H1 (cell line): ENCODE data around the gene RSU1. TPM values are rescaled to one million over a fixed set of nuclear protein-coding genes. Genes with fewer than 3 reads are reported as not detected.

ENCODE experiments used
- CTCF ChIA-PET: fragments of 300-600 bp; sonication (Branson Sonifier 250); formaldehyde crosslinking; loops from one replicate; lab custom pipeline; 2021; ENCODE audit not compliant: partially characterized antibody; lab: Charles Lee
- POLR2A ChIA-PET: fragments of 300-600 bp; sonication (Branson Sonifier 250); formaldehyde crosslinking; loops from one replicate; lab custom pipeline; 2021; ENCODE audit warnings: inconsistent platforms; ENCODE audit not compliant: partially characterized antibody; lab: Charles Lee
- DNase-seq, 2 experiments: peaks; one replicate each; pipeline versions ENCODE4 v3.0.0 to v3.0.0-alpha.2; 2010 to 2022; ENCODE audit warnings: low spot score in 2 of 2, low read depth in 1 of 2, mixed read lengths in 1 of 2
- FAIRE-seq: peaks from 2 replicates; lab custom pipeline; 2011; peaks lifted over from hg19 to GRCh38; lab: Jason Lieb, UNC
- H2AFZ ChIP-seq: 2 replicates; pipeline ENCODE4 v1.8.1; 2012; ENCODE audit warnings: low read length, inconsistent platforms
- H2AK5ac ChIP-seq: 2 replicates; pipeline ENCODE4 v1.6.1; 2013; ENCODE audit warnings: low read depth, low read length
- H2BK120ac ChIP-seq: replicated peaks from 2 replicates; pipeline ENCODE3; 2013; ENCODE audit warnings: low read depth, low read length, inconsistent platforms
- H2BK12ac ChIP-seq: 2 replicates; pipeline ENCODE4 v1.6.1; 2013; ENCODE audit warnings: low read depth, low read length
- H2BK15ac ChIP-seq: 2 replicates; pipeline ENCODE4 v1.6.1; 2013; ENCODE audit warnings: low read length
- H2BK20ac ChIP-seq: 2 replicates; pipeline ENCODE4 v1.6.1; 2013; ENCODE audit warnings: low read length
- H2BK5ac ChIP-seq: 2 replicates; pipeline ENCODE4 v1.6.1; 2013; ENCODE audit warnings: low read depth, low read length
- H3K14ac ChIP-seq: 2 replicates; pipeline ENCODE4 v1.6.1; 2013; ENCODE audit warnings: inconsistent platforms; ENCODE audit not compliant: insufficient read length
- H3K18ac ChIP-seq: 2 replicates; pipeline ENCODE4 v1.6.1; 2013; ENCODE audit warnings: low read length; ENCODE audit errors: extremely low read depth
- H3K23ac ChIP-seq: 2 replicates; pipeline ENCODE4 v1.6.1; 2013; ENCODE audit warnings: inconsistent platforms; ENCODE audit not compliant: insufficient read length
- H3K23me2 ChIP-seq: 2 replicates; pipeline ENCODE4 v1.6.1; 2013; ENCODE audit warnings: low read depth, low read length
- H3K27ac ChIP-seq: 2 replicates; pipeline ENCODE4 v1.6.1; 2011; ENCODE audit warnings: low read depth, low read length, inconsistent platforms
- H3K27me3 ChIP-seq, 4 experiments: replicated peaks in 1 of 4; 1 replicate in 1 of 4; 2 replicates in 3 of 4; pipeline versions ENCODE4 v1.6.1 to v1.8.1; 2011 to 2013; ENCODE audit warnings: low read length in 3 of 4, mild to moderate bottlenecking in 3 of 4, inconsistent platforms in 2 of 4, mixed read lengths in 2 of 4, moderate library complexity in 1 of 4; ENCODE audit not compliant: control insufficient read depth in 3 of 4, insufficient read depth in 3 of 4; ENCODE audit errors: extremely low read depth in 1 of 4
- H3K36me3 ChIP-seq, 4 experiments: 2 replicates each; pipeline versions ENCODE4 v1.6.1 to v1.8.1; 2011 to 2013; ENCODE audit warnings: mild to moderate bottlenecking in 4 of 4, low read length in 3 of 4, moderate library complexity in 2 of 4, control low read depth in 1 of 4, inconsistent platforms in 1 of 4; ENCODE audit not compliant: insufficient read depth in 4 of 4, control insufficient read depth in 2 of 4
- H3K4ac ChIP-seq: replicated peaks from 2 replicates; pipeline ENCODE3; 2013; ENCODE audit warnings: low read length, low read depth, mixed read lengths, inconsistent platforms; ENCODE audit not compliant: insufficient read length
- H3K4me1 ChIP-seq, 4 experiments: replicated peaks in 1 of 4; 1 replicate in 1 of 4; 2 replicates in 3 of 4; pipeline versions ENCODE4 v1.6.1 to v1.8.1; 2011 to 2013; ENCODE audit warnings: low read length in 3 of 4, inconsistent platforms in 2 of 4, mixed read lengths in 1 of 4; ENCODE audit not compliant: insufficient read depth in 4 of 4, control insufficient read depth in 3 of 4
- H3K4me2 ChIP-seq, 2 experiments: 2 replicates each; pipeline versions ENCODE4 v1.6.1 to v1.8.1; 2011 to 2013; ENCODE audit warnings: low read depth in 2 of 2, low read length in 2 of 2, control low read depth in 1 of 2, inconsistent platforms in 1 of 2, mild to moderate bottlenecking in 1 of 2; ENCODE audit not compliant: insufficient read depth in 1 of 2
- H3K4me3 ChIP-seq, 4 experiments: fragments of 200-600, 300-600 bp in 1 of 4; sonication (generic), shearing (Covaris generic), sonication (Bioruptor Twin) in 1 of 4; 2 replicates each; pipeline versions ENCODE4 v1.5.1 to v1.8.1; 2011 to 2016; ENCODE audit warnings: low read length in 4 of 4, low read depth in 3 of 4, control low read depth in 2 of 4, inconsistent platforms in 2 of 4, mild to moderate bottlenecking in 2 of 4, mixed read lengths in 1 of 4, moderate library complexity in 1 of 4; ENCODE audit not compliant: insufficient read depth in 2 of 4; ENCODE audit errors: extremely low read depth in 1 of 4
- H3K56ac ChIP-seq: replicated peaks from 2 replicates; pipeline ENCODE3; 2013; ENCODE audit warnings: low read depth, mild to moderate bottlenecking, mixed read lengths, low read length, inconsistent platforms; ENCODE audit not compliant: insufficient read length
- H3K79me1 ChIP-seq: 2 replicates; pipeline ENCODE4 v1.6.1; 2013; ENCODE audit warnings: low read depth, low read length, control low read depth
- H3K79me2 ChIP-seq, 2 experiments: 2 replicates each; pipeline versions ENCODE4 v1.6.1 to v1.8.1; 2012 to 2013; ENCODE audit warnings: low read length in 2 of 2, mild to moderate bottlenecking in 2 of 2, inconsistent platforms in 1 of 2; ENCODE audit not compliant: insufficient read depth in 2 of 2, control insufficient read depth in 1 of 2
- H3K9ac ChIP-seq, 4 experiments: replicated peaks in 1 of 4; 1 replicate in 1 of 4; 2 replicates in 3 of 4; pipeline versions ENCODE4 v1.6.1 to v1.8.1; 2011 to 2013; ENCODE audit warnings: low read depth in 3 of 4, low read length in 3 of 4, control low read depth in 2 of 4, mild to moderate bottlenecking in 2 of 4, moderate library complexity in 2 of 4, inconsistent platforms in 1 of 4; ENCODE audit errors: extremely low read depth in 1 of 4
- H3K9me3 ChIP-seq, 2 experiments: 2 replicates each; pipeline versions ENCODE4 v1.6.1 to v1.8.1; 2012 to 2013; ENCODE audit warnings: mild to moderate bottlenecking in 2 of 2, moderate library complexity in 2 of 2, control low read depth in 1 of 2, inconsistent platforms in 1 of 2, low read depth in 1 of 2, low read length in 1 of 2, mixed read lengths in 1 of 2; ENCODE audit not compliant: insufficient read depth in 2 of 2
- H4K20me1 ChIP-seq, 2 experiments: replicated peaks in 1 of 2; 2 replicates each; pipeline versions ENCODE3 to v1.8.1; 2011 to 2013; ENCODE audit warnings: inconsistent platforms in 2 of 2, low read length in 2 of 2, mild to moderate bottlenecking in 1 of 2; ENCODE audit not compliant: insufficient read depth in 2 of 2, control insufficient read depth in 1 of 2
- H4K5ac ChIP-seq: 2 replicates; pipeline ENCODE4 v1.6.1; 2013; ENCODE audit warnings: low read length, low read depth, mixed read lengths, inconsistent platforms; ENCODE audit not compliant: insufficient read length
- H4K8ac ChIP-seq: 2 replicates; pipeline ENCODE4 v1.8.0; 2013; ENCODE audit warnings: mild to moderate bottlenecking, moderate library complexity, low read length, inconsistent platforms; ENCODE audit not compliant: insufficient read depth; ENCODE audit errors: extremely low read depth
- H4K91ac ChIP-seq: replicated peaks from 2 replicates; pipeline ENCODE3; 2013; ENCODE audit warnings: low read length, mixed read lengths, inconsistent platforms; ENCODE audit not compliant: insufficient read length
- CEBPB ChIP-seq: IDR thresholded peaks from 2 replicates; pipeline ENCODE4 v1.6.1; 2012; ENCODE audit warnings: low read depth, low read length
- CREB1 ChIP-seq: IDR thresholded peaks from 2 replicates; pipeline ENCODE4 v1.6.1; 2012; ENCODE audit warnings: inconsistent platforms
- E2F6 ChIP-seq: IDR thresholded peaks from 2 replicates; pipeline ENCODE4 v1.6.1; 2012; ENCODE audit warnings: inconsistent platforms
- EGR1 ChIP-seq: IDR thresholded peaks from 2 replicates; pipeline ENCODE4 v1.6.1; 2011; ENCODE audit warnings: low read depth, low read length, borderline replicate concordance
- GABPA ChIP-seq: IDR thresholded peaks from 2 replicates; pipeline ENCODE4 v1.6.1; 2011; ENCODE audit warnings: mild to moderate bottlenecking, low read length, moderate library complexity, borderline replicate concordance; ENCODE audit not compliant: insufficient read depth
- KDM4A ChIP-seq: IDR thresholded peaks from one replicate; pipeline ENCODE4 v1.7.1; 2012; ENCODE audit warnings: low read depth, mild to moderate bottlenecking, moderate library complexity, low read length, inconsistent platforms; ENCODE audit not compliant: severe bottlenecking
- SP1 ChIP-seq: IDR thresholded peaks from 2 replicates; pipeline ENCODE4 v1.6.1; 2011; ENCODE audit warnings: low read depth, low read length
- WGBS, 2 experiments: shearing (Covaris generic) in 1 of 2; methylation state at CpG; one replicate each; pipeline versions ENCODE4 v1.1.6 to v1.1.7; 2013 to 2015; ENCODE audit warnings: low lambda C conversion rate in 2 of 2, mixed read lengths in 2 of 2, inconsistent platforms in 1 of 2, low coverage in 1 of 2, missing lambda C conversion rate in 1 of 2; ENCODE audit not compliant: insufficient replicate concordance in 2 of 2, insufficient coverage in 1 of 2, insufficient read length in 1 of 2; ENCODE audit errors: extremely low coverage in 1 of 2, missing lambda C conversion rate in 1 of 2; 5-methylcytosine and 5-hydroxymethylcytosine counted together
- polyA plus RNA-seq, 7 experiments: library from polyadenylated mRNA; depleted of rRNA in 3 of 7; stranded (reverse) in 5 of 7; unstranded in 2 of 7; fragments of >200 nt in 5 of 7; fragments of 200-250 nt in 2 of 7; gene quantifications; 1 replicate in 5 of 7; 2 replicates in 1 of 7; 4 replicates in 1 of 7; pipeline versions ENCODE4 v1.2.1 to v1.2.3, GENCODE V29; 2011 to 2013; ENCODE audit warnings: missing spikeins in 2 of 7, mixed read lengths in 2 of 7
- total RNA-seq: library from RNA; stranded (reverse); fragmentation: NEBNext Ultra II Directional; extraction: Animal tissue kit (Norgen Biotek cat#: 25700); gene quantifications from 2 replicates; pipeline ENCODE4 v1.2.1, GENCODE V29; 2021
- TF ChIP-seq, protein P1 (sequence below), 3 experiments: IDR thresholded peaks; 1 replicate in 2 of 3; 2 replicates in 1 of 3; pipeline versions ENCODE4 v1.5.1 to v1.6.1; 2011; ENCODE audit warnings: low read length in 3 of 3, mild to moderate bottlenecking in 3 of 3, inconsistent platforms in 2 of 3, low read depth in 1 of 3, moderate library complexity in 1 of 3; ENCODE audit not compliant: insufficient read depth in 1 of 3; ENCODE audit errors: control extremely low read depth in 1 of 3
- TF ChIP-seq, protein P2 (sequence below): IDR thresholded peaks from 2 replicates; pipeline ENCODE4 v1.6.1; 2011; ENCODE audit warnings: low read length, improper control_type of control experiment

Gene RSU1
- total and polyA plus RNA-seq, 2 of the 8 experiments (the other 6 are each of a cell fraction or from before 2014, with no cell fraction given), result 50.0 to 68.2 TPM

- Histone ChIP-seq H2AFZ (no peak overlapping the region), H3K27ac (no peak overlapping the region), H3K9ac (no peak overlapping the region), H3K4me1 (no peaks in the 10 kb centered on the region; a peak in 1 of 7 replicates), H4K91ac (no peak overlapping the region), H3K4ac (no peak overlapping the region), H3K27me3 (no peaks in the 10 kb centered on the region), H3K36me3 (no peaks in the 10 kb centered on the region), H3K9me3 (peaks cover 0 to 2% of the 10 kb centered on the region in 2 experiments; a peak in 1 of 4 replicates), H2BK15ac (no peak overlapping the region), H4K8ac (no peak overlapping the region), H2BK5ac (no peak overlapping the region), H3K23ac (no peak overlapping the region), H2BK120ac (no peak overlapping the region), H3K56ac (no peak overlapping the region), H2BK12ac (no peak overlapping the region), H2BK20ac (no peak overlapping the region), H3K4me2 (no peak overlapping the region), H3K14ac (no peak overlapping the region), H4K20me1 (no peaks in the 10 kb centered on the region), H3K18ac (no peak overlapping the region), H3K79me2 (no peaks in the 10 kb centered on the region; a peak in 1 of 4 replicates), H2AK5ac (no peak overlapping the region), H4K5ac (no peak overlapping the region), H3K4me3 (no peak overlapping the region), H3K23me2 (no peaks in the 10 kb centered on the region), H3K79me1 (no peaks in the 10 kb centered on the region; the same call in 1 of the 2 replicates)
- FAIRE-seq (no peak), DNase-seq (no peak)
- ChIA-PET CTCF (interaction anchor here (1.6 kb wide), 1 partner anchor 10 kb away, joined by 7 read pairs; no protein-coding TSS in a partner anchor), POLR2A (no interaction called here)
- 90% methylated on average over 12 of the region's 12 CpGs; no CpG with 5 or more reads in 1 of the 2 experiments for WGBS, 2 experiments
- TF ChIP-seq KDM4A, result no peak
- TF ChIP-seq, protein P1, sequence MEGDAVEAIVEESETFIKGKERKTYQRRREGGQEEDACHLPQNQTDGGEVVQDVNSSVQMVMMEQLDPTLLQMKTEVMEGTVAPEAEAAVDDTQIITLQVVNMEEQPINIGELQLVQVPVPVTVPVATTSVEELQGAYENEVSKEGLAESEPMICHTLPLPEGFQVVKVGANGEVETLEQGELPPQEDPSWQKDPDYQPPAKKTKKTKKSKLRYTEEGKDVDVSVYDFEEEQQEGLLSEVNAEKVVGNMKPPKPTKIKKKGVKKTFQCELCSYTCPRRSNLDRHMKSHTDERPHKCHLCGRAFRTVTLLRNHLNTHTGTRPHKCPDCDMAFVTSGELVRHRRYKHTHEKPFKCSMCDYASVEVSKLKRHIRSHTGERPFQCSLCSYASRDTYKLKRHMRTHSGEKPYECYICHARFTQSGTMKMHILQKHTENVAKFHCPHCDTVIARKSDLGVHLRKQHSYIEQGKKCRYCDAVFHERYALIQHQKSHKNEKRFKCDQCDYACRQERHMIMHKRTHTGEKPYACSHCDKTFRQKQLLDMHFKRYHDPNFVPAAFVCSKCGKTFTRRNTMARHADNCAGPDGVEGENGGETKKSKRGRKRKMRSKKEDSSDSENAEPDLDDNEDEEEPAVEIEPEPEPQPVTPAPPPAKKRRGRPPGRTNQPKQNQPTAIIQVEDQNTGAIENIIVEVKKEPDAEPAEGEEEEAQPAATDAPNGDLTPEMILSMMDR (IDR thresholded peaks at IDR 0.05; ENCODE audit: control extremely low read depth in 1 of 3, insufficient read depth in 1 of 3, low read depth in 1 of 3, low read length in 3 of 3), result no peak
- no peak for TF ChIP-seq E2F6
- TF ChIP-seq SP1, result no peak
- TF ChIP-seq CREB1, result no peak
- TF ChIP-seq EGR1, result no peak
- TF ChIP-seq, protein P2, sequence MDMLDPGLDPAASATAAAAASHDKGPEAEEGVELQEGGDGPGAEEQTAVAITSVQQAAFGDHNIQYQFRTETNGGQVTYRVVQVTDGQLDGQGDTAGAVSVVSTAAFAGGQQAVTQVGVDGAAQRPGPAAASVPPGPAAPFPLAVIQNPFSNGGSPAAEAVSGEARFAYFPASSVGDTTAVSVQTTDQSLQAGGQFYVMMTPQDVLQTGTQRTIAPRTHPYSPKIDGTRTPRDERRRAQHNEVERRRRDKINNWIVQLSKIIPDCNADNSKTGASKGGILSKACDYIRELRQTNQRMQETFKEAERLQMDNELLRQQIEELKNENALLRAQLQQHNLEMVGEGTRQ, result no peak
- no peak for TF ChIP-seq GABPA
- no peak for TF ChIP-seq CEBPB
These were observed 29.8 kb downstream of the RSU1 start for GRCh38 chr10:16787361-16787791.
